ENCODE measurements around the gene HOXC12.

Gene HOXC12, protein sequence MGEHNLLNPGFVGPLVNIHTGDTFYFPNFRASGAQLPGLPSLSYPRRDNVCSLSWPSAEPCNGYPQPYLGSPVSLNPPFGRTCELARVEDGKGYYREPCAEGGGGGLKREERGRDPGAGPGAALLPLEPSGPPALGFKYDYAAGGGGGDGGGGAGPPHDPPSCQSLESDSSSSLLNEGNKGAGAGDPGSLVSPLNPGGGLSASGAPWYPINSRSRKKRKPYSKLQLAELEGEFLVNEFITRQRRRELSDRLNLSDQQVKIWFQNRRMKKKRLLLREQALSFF

DNA sequence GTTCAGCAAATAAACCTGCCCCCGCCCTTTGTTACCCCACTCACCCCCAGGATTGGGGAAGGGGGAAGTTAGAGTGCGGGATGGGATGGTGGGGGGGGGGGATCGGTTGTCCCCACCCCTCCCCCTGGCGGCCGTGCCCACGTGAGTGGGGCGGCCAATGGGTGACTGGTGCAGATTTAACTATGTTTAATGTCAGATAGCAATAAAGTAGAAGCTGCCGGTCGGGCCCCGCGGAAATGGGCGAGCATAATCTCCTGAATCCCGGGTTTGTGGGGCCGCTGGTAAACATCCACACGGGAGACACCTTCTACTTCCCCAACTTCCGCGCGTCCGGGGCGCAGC lies at the start of gene HOXC12:
Gene HOXC12, plus strand, starts transcription at position 210 of the 342 bp plus-strand sequence. Its CDS starts 27 bp downstream, at position 237.
- DNase-seq, result no peak

DNA sequence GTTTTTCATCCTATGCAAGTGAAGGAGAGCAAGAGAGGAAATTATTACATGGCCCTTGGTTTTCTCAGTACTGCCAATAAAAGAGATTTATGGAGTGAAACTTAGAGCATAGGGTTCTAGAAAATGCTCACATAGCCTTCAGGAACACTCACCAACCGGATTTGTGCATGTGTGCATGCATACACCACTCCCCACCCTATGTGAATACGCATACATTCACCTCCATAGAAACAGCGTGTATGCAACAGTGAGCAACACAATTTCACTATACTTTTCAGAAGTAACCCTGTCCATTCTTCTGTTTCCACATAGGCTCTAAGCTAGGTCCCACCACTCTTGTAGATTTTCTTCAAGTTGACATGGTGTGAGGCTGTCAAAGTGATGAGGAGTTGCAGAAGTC lies 47.6 kb upstream of the HOXC12 start:
- DNase-seq, result no peak

DNA sequence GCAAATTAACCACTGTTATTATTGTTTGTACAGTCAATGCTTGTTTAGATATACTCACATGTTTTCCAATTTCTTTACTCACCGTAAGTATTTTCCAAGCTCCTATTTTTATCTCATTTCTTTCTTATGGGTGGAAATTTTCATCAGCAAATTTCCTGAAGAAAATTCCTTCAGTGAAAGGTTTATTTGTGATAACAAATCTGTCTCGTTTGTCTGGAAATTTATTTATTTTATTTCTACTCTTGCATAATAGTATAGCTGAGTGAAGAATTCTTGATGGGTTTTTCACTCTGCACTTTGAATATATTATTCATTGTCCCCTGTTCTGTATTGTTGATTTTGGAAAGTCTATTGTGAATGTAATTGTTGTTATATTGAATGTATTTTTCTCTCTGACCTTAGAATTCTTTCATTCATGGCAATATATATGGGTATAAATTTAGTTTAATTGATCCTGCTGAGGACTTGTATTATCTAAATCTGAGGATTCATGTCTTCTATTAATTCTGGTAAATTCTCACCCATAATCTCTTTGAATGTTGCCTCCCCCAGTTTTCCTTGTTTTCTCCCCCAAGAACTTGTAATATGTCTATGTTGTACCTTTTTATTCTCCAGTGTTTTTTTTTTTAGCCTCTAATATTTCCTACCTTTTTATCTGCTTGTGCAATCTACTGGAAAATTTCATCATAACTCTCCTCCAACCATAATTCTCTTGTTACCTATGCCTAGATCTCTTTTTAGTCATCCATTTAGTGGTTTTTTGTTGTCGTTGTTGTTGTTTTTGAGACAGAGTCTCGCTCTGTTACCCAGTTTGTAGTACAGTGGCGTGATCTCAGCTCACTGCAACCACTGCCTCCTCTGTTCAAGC lies 37.7 kb upstream of the HOXC12 start:
- DNase-seq, result no peak

DNA sequence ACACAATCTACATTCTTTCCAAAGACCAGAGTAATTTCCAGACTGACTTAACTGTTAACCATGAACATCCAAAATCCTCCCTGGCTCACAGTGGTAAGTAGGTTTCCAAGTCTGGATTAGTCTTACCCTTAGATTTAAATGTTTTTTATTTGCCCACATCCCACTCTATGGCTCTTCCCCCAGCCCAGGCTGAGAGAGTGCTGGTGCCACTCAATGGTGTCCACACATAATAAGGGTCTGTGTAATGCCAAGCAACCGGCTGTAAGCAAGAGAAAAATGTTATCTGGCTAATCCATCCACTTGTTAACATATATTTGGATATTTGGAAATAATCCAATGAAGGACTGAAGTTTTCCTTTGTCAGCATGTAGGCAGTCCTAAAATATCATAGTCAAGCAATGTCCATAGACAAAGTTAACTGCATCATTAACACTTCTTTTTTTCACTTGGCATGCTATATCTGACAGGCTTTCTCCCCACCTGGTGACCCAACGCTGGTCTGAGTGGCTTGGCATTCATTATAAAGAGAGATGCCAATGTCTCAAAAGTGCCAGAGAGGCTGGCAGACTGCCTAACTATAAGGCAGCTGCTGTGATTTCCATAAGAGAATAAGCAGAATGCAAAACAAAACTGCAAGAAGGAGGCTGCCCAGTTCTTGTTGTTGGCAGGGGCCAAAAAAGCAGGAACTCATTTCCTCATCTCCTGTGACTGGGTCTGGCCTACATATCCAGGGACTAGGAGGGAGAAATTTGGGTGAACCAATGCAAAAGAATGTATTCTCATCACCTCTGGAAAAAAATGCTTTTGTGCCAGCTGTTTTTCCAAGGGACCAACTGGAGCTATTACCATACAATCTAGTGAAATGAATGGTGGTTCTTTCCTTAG lies 29.9 kb upstream of the HOXC12 start:
- DNase-seq, result no peak

DNA sequence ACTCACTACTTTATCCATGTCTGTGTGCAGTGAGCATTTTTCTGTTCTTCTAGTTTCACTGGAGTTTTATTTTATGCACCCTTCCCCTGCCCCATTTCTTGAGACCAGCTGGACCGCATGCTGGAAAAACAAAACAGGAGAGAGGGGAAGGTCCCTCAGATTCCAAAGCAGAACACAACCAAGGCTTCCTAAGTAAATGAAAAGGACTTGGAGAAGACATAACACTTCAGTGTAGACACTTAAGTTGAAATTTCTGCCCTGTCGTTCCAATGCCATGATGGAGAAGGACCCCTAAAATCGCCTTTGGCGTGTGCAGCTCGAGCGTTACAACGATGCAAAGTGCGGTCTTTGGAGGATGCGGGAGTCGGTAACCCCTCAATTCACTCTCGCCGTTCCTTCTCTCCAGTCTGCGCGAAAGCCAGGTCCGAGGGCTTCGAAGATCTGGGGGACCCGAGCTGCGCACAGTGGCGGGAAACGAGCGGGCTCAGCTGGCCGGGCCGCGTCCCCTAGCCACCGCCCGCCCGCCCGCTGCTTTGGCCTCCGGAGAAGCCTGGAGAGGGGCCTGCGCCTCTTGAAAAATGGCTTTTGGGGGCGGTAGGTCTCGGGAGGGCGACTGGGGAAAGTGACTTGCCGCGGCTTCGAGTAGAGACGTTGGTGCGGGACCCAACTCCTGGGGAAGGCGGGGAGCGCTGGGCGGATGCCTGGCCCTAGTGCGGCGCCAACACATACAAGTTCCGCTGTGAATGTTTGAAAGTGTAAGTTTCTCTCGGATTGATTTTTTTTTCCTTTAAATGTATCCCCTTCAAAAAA lies 27.3 kb upstream of the HOXC12 start:
- no peak for DNase-seq

DNA sequence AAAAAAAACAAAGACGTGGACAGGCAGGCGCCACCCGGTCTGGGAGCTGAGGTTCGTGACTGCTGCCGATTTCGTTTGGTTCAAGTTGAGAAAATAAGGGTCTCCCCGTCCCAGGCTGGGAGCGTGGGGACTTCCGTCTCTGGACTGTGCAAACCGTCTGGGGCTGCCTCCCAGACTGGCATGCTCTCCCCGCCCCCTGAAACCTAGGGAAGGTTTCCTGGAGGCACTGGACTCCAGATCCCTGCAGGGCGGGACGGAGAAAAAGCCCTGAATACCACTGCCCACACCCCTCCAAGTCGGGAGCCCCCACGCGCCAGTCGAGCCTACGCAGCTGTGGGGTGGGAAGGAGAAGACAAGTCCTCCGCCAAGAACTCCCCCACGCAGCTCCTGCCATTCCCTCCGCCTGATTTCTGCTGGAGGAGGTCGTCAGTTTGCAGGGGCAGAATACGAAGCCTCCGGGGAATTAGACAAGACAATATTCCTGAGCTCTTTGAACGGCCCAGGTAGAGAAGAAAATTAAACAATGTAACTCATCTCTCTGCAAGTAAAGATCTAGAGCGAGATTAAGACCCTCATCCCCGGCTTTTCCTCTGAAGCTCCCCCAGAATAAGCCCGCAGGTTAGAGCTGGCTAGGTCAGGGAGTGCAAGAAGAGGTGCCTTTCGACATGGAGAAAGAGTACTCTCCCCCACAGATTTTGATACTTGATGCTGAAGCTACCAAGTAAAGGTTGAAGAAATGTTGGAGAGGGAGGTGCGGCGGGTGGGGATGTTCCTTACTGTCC lies 26.5 kb upstream of the HOXC12 start:
- no peak for DNase-seq

DNA sequence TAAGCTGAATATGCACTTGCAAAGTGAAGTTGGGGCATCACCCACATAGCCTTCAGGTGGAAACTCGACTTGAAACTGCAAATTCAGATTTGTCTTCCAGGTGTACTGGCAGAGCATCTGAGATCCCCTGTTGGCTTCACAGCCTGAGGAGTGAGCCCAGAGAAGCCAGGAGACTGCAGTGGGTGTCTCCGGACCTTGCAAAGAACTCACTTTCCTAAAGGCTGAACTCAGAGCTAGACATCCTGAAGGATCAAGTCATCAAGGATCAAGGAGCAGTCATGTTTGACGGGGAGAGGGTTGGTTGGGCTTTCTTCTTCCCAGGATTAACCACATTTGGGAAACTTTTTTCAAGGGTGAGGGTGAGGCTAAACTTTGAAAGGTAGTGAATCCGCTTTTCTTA lies 25.2 kb upstream of the HOXC12 start:
- DNase-seq, result no peak

DNA sequence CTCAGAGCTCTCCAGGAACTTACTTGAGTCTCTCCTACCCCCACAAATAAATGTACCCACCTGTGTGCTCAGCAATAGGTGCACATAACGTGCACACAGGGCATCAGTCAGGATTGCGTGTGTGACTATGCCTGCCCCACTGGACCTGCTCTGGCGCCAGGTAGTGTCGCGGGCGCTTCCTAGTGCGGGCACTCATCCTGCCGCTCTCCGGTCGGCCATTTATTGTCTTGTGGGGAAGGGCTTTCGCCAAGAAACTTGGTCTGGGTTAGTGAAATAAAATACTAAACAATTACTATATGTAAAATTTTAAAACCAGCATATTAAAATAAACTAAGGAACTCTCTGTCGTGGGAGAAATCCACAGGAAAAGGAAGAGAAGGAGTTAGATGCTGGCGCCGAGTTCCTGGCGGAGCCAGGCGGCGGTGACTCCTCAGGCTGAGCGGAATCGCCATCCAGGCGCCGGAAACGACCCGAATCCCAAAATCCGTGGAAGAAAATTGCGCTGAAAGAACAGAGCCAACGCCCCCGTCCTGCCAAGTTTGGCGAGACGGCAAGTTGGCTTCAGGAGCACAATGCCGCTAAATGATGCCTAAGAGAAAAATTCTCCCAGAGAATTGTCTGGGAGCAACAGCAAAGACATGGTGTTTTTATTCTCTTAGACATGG lies 24.0 kb upstream of the HOXC12 start:
- DNase-seq, result no peak

DNA sequence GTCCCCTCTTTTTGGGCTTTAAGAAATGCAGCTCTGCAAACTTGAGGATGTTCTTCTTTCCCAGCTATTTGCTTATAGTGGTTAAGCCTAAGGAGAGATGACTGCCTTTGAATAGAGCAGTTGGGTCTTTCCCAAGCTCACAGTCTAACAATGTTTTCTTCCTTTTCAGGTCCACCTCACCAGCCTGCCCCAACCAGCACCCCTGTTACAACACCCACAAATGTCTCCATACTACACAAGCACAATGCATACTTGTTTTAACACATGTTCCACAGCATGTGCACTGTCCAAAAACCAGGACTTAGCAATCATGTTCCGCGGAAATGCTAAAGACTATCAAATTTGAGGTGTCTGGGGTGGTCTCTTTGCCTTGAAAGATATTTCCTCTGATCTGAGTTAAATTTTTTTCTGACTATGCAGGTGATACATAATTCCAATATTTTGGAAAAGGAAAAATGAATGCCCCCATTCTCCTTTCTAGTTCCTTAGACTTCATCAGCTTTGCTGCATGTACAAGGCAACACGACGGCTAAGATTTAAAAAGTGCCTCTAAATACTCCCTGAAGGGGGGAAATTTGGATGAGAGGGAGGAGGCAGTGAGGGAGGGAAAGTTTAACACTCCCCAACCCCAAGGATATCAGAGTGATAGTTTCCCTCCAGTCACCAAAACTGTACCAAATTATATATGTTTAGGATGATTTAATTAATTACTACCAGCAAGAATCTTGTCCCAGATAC lies 22.7 kb upstream of the HOXC12 start:
- DNase-seq, result no peak

DNA sequence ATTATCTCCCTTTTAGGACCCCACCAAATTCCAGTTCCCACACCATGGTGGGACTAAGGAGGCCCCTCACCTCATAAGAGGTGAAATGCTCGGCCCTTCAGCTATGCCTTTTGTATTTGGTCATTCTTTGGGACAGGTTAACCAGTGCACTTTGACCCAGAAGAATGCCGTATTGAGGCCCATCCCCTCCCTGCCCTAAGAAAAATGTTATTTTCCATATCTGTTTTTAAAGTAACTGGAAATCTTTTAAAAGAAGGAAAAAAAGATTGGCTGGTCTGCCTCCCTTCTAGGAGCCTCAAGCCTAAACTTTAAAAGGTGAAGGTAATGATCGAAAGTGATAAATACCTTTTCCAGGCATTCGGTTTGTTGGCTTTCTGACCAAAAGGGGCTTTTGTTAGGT lies 21.8 kb upstream of the HOXC12 start:
- DNase-seq, result no peak

DNA sequence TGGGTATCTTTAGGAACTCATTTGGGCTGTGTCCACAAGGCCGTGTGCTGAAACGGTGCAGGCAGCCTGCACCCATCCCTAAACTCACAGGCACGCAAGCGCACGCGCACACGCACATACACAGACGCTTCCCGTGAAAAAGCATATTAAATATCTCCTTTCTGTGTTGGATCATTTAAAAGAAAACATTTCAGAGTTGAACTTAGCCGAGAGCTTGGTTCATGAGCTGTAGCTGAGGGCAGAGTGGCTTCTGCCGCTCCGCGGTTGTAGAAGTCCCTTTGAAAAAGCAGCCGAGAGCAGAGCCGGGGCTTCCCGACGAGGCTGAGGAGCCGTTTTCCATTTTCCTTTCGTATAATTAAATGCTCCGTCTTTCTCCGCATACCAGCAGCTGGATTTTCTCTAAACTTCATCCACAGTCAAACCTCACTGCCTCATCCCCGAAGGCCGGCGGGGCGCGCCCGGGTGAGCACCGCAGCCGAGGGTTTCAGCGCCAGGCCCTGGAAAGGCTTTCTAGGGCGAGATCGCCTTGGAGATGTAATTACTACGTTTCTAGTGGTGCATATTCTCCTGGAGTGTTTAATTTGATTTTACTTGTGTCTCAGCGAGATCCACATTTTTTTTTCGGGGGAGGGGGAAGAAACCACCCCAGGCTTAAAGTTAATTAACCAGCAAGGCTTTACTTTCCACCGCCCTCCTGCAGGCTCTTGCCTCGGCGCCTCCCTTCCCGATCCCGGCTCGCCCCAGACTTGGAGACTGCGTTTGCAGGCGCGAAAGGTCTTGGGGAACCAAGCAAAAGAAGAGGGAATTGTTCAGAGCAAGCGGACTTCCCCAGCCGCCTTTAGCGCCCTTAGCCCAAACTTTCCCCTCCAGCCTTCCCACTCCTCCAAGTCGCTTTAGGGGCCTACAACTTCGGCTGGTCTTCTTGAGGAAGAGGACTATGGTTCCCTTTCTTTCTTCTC lies 19.0 kb upstream of the HOXC12 start:
- no peak for DNase-seq

DNA sequence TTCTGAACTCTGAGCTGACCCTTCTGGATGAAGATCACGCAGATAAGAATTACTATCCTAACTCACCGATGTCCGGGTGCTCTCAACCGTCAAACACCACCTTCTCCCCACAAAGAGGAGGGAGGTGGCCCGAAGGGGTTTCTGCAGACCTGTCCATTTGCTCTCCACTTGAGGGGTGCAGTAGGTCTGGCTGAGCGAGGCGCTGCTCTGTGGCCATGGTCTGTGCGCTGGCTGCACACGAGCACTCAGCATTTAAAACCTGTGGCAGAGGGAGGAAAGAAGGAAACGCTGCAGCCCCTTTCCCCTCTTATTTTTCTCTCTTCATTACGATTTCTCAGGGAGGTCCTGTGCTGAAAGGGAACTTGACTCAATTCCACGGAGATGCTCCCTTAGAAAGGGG lies 17.6 kb upstream of the HOXC12 start:
- no peak for DNase-seq

DNA sequence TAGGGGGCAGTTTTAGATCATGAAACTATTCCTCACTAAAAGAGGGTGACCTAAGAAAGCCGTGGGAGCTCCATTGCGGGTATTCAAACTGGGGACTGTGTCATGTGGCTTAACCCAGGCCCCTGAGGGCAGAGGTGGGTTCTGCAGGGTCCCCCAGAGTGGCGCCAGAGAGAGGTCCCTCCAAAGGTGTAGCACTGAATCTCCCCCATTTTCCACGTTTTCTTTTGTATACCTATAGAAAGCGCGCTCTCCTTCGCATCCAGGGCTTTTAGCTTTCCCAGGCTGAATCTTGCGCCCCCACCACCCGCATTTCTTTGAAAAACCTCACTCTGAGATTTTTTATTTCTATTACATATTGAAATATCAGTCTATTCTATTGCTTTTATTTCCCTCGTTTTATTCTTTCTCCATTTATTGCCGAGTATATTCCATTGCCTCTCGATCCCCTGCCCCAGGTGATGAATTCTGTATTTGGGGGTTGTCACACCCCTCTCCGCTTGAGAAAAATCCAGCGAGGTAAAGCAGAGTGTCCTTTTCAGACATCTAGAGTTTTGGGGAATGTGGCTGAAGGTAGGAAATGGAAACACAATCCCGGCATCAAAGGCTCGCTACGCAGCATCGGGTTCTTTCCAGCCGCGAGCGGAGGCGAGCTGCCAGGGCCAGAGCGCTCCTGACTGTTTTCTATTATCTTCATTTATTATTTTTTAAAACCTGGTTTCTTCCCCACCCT lies 16.9 kb upstream of the HOXC12 start:
- no peak for DNase-seq

DNA sequence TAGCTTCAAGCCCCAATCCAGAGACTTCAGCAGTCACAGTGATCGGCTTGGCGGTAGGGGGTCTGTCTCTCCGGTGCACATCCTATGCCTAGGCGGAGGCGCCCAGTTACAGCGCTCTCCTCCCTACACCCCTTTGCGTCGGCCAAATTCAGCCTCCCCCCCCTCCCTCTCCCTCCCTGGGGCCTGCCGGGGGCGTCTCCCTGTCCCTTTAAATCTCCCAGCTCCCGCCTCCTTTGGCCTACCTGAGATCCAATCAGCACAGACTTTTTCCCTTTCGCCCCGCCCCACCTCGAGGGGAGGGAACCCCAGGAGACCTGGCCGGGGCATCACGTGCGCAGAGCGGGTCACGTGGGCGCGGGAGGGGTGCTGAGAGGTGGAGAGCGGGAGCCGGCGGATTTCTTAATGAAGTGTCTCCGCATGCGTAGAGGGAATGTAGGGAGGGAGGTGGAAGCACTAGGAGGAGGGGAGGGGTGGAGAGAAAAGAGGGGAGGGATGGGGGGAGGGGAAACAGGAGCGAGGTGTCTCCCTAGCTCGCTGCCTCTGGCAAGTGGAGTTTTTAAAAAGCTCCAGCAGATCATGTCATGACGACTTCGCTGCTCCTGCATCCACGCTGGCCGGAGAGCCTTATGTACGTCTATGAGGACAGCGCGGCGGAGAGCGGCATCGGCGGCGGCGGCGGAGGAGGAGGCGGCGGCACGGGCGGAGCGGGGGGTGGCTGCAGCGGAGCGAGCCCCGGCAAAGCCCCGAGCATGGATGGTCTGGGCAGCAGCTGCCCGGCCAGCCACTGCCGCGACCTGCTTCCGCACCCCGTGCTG lies 16.2 kb upstream of the HOXC12 start, which contains the start of gene HOXC13:
Gene HOXC13, plus strand, starts transcription at position 506 of the 815 bp plus-strand sequence. Its CDS starts 76 bp downstream, at position 582.
- DNase-seq, result peak; percentile 78

DNA sequence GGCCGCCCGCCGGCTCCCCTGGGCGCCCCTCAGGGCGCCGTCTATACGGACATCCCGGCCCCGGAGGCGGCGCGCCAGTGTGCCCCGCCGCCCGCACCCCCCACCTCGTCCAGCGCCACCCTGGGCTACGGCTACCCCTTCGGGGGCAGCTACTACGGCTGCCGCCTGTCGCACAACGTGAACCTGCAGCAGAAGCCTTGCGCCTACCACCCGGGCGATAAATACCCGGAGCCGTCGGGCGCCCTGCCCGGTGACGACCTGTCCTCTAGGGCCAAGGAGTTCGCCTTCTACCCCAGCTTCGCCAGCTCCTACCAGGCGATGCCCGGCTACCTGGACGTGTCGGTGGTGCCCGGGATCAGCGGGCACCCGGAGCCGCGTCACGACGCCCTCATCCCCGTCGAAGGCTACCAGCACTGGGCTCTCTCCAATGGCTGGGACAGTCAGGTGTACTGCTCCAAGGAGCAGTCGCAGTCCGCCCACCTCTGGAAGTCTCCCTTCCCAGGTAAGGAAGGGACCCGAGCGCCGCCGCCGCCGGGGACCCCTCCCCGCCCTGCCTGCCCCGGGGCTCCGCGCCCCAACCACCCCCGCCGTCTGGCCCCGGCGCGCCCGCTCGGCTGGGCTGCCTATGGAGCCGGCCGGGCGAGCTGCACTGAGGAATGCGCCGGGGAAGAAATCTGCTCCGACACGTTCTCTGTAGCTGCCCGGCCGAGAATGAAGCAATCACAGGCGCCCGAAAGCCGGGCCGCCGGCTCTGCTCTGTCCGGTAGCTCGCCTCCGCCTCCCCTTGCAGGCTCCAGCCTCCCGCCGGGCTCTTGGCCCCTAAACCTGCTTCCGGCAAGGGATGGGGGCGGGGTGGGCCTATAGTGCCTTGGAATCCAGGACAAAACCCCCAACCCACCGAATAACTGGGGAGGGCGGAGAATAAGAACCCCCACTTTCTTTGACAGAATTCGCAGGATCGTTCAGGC lies 15.3 kb upstream of the HOXC12 start:
- no peak for DNase-seq

DNA sequence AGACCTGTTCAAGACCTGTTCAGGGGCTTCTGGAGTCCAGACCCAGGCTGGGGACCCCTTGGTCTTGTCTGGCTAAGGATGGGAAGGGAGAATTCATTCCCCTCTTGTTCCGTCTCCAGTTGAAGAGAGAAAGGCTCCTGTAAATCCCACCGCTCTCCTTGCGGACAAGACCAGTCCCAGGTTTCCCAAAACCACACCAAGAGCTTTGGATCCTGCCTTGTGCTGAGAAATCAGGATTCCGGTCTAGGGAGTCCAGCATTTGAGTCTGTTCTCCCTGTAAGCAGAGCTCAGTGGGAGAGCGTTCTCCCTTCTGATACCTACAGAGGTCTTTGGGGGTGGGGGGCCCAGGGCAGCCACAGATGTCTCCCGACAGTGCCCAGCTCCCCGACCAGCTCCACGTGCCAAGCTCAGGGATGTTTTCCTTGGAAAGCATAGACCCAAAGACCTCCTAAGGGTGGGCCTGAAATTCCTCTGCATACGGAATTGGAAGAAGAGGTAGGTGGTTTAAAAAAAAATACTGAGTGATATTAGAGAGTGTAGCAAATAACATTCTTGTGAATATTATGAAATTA lies 14.2 kb upstream of the HOXC12 start:
- DNase-seq, result no peak
